ENCODE measurements around the gene NELL1. TPM values are rescaled to one million over a fixed set of nuclear protein-coding genes. Genes with fewer than 3 reads are reported as not detected.

NELL1 gene
- total RNA-seq, 1 experiment from 2014 or later = not detected

DNA sequence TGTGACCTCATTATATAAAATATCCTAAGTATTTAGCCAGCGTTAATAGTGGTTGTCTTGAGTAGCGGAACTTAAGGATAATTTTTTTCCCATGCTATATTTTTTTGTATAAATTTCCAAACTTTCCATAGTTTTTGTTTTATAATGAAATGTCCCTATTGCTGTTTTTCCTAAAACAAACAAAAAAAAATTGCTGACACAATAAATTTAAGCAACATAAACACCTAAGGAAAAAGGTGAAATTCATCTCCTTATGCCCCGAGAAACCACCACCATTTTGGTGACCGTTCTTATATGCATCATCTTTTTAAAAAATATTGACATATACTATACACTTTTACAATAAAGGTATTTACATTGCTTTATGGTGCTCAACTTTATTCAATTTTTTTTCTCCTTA is 814.7 kb downstream of the NELL1 start:
- TF ChIP-seq TCF7L2 (IDR thresholded peaks at IDR 0.05; ENCODE audit: low read depth, low read length) (no peak), SIN3A (IDR thresholded peaks at IDR 0.05; ENCODE audit: borderline replicate concordance, insufficient read depth, low read depth, low read length) (no peak), POLR2AphosphoS5 (IDR thresholded peaks at IDR 0.05; ENCODE audit: low read depth, low read length) (no peak)
- TF ChIP-seq, protein P1, sequence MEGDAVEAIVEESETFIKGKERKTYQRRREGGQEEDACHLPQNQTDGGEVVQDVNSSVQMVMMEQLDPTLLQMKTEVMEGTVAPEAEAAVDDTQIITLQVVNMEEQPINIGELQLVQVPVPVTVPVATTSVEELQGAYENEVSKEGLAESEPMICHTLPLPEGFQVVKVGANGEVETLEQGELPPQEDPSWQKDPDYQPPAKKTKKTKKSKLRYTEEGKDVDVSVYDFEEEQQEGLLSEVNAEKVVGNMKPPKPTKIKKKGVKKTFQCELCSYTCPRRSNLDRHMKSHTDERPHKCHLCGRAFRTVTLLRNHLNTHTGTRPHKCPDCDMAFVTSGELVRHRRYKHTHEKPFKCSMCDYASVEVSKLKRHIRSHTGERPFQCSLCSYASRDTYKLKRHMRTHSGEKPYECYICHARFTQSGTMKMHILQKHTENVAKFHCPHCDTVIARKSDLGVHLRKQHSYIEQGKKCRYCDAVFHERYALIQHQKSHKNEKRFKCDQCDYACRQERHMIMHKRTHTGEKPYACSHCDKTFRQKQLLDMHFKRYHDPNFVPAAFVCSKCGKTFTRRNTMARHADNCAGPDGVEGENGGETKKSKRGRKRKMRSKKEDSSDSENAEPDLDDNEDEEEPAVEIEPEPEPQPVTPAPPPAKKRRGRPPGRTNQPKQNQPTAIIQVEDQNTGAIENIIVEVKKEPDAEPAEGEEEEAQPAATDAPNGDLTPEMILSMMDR (IDR thresholded peaks at IDR 0.05) = no peak
- TF ChIP-seq, protein P2, sequence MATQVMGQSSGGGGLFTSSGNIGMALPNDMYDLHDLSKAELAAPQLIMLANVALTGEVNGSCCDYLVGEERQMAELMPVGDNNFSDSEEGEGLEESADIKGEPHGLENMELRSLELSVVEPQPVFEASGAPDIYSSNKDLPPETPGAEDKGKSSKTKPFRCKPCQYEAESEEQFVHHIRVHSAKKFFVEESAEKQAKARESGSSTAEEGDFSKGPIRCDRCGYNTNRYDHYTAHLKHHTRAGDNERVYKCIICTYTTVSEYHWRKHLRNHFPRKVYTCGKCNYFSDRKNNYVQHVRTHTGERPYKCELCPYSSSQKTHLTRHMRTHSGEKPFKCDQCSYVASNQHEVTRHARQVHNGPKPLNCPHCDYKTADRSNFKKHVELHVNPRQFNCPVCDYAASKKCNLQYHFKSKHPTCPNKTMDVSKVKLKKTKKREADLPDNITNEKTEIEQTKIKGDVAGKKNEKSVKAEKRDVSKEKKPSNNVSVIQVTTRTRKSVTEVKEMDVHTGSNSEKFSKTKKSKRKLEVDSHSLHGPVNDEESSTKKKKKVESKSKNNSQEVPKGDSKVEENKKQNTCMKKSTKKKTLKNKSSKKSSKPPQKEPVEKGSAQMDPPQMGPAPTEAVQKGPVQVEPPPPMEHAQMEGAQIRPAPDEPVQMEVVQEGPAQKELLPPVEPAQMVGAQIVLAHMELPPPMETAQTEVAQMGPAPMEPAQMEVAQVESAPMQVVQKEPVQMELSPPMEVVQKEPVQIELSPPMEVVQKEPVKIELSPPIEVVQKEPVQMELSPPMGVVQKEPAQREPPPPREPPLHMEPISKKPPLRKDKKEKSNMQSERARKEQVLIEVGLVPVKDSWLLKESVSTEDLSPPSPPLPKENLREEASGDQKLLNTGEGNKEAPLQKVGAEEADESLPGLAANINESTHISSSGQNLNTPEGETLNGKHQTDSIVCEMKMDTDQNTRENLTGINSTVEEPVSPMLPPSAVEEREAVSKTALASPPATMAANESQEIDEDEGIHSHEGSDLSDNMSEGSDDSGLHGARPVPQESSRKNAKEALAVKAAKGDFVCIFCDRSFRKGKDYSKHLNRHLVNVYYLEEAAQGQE (IDR thresholded peaks at IDR 0.05; ENCODE audit: insufficient read depth in 1 of 2, low read depth in 2 of 2, low read length in 1 of 2) = no peak
- H3K27ac ChIP-seq (ENCODE audit: low read length) = no peak overlapping the region
- no peaks in the 10 kb centered on the region for H3K27me3 ChIP-seq (ENCODE audit: control insufficient read depth, insufficient read depth, low read length)
- intact Hi-C loops (cut with micrococcal nuclease; ENCODE audit: unreplicated experiment) = no loop called here
- CTCF ChIA-PET = no interaction called here
- in situ Hi-C loops (cut with HindIII; ENCODE audit: low pct_unique_long_range_greater_than_20kb, low sequenced_read_pairs) = no loop called here
- no peaks in the 10 kb centered on the region for H3K4me1 ChIP-seq (ENCODE audit: control insufficient read depth, insufficient read depth, low read length)
- no peaks in the 10 kb centered on the region for H3K9me3 ChIP-seq (ENCODE audit: control insufficient read depth, insufficient read depth, low read depth, low read length)
- H3K4me3 ChIP-seq (ENCODE audit: low read depth in 2 of 2, low read length in 2 of 2) = no peak overlapping the region
- POLR2A ChIA-PET = no interaction called here
- H3K36me3 ChIP-seq (ENCODE audit: control insufficient read depth, insufficient read depth, low read length) = no peaks in the 10 kb centered on the region
- DNase-seq (ENCODE audit: low read depth, low spot score) (no peak), ATAC-seq (no peak)
- no TSS peak for BruUV-seq (replicated peaks)

DNA sequence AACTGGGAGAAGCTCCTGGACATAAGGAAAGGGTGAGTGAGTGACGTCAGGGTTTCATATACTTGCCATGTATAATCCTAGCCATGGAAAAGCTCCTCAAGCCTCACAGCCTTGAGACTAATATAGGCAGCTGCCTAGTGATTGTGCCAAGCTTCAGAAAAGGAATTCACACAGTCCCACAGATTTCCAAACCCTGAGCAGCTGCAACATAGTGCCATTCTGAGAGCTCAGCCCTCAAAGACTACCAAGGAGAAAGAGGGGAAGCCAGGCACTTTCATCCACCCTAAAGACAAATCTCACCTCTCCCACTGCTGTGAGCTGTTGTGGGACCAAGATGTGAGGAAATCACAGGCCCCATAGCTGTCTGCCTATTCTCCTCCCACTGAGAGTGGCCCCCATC is 815.6 kb downstream of the NELL1 start:
- ChIA-PET POLR2A (no interaction called here), CTCF (no interaction called here)
- Histone ChIP-seq H3K9me3 (ENCODE audit: control insufficient read depth, insufficient read depth, low read depth, low read length) (no peaks in the 10 kb centered on the region), H3K4me3 (ENCODE audit: low read depth in 2 of 2, low read length in 2 of 2) (no peak overlapping the region), H3K4me1 (ENCODE audit: control insufficient read depth, insufficient read depth, low read length) (no peaks in the 10 kb centered on the region), H3K36me3 (ENCODE audit: control insufficient read depth, insufficient read depth, low read length) (no peaks in the 10 kb centered on the region), H3K27ac (ENCODE audit: low read length) (no peak overlapping the region), H3K27me3 (ENCODE audit: control insufficient read depth, insufficient read depth, low read length) (no peaks in the 10 kb centered on the region)
- TF ChIP-seq SIN3A (IDR thresholded peaks at IDR 0.05; ENCODE audit: borderline replicate concordance, insufficient read depth, low read depth, low read length) (no peak), TCF7L2 (IDR thresholded peaks at IDR 0.05; ENCODE audit: low read depth, low read length) (no peak), POLR2AphosphoS5 (IDR thresholded peaks at IDR 0.05; ENCODE audit: low read depth, low read length) (no peak)
- TF ChIP-seq, protein P2 (IDR thresholded peaks at IDR 0.05; ENCODE audit: insufficient read depth in 1 of 2, low read depth in 2 of 2, low read length in 1 of 2) = no peak
- TF ChIP-seq, protein P1 (IDR thresholded peaks at IDR 0.05) = no peak
- BruUV-seq (replicated peaks) = no TSS peak
- in situ Hi-C loops (cut with HindIII; ENCODE audit: low pct_unique_long_range_greater_than_20kb, low sequenced_read_pairs) (no loop called here), intact Hi-C loops (cut with micrococcal nuclease; ENCODE audit: unreplicated experiment) (no loop called here)
- no peak for DNase-seq (ENCODE audit: low read depth, low spot score)
- ATAC-seq = no peak
